Measurements from ENCODE around the gene RFFL. TPM values are rescaled to one million over a fixed set of nuclear protein-coding genes. Genes with fewer than 3 reads are reported as not detected.

Gene RFFL
- total and polyA plus RNA-seq, 2 of the 4 experiments (the other 2 are of a cell fraction) = 11.6 to 19.2 TPM

GRCh38 chr17:35006961-35007360, 56.5 kb downstream of the RFFL start:
- TF ChIP-seq FOS (IDR thresholded peaks at IDR 0.05; ENCODE audit: low read depth, low read length) = no peak
- no peak for TF ChIP-seq RCOR1 (IDR thresholded peaks at IDR 0.05; ENCODE audit: insufficient replicate concordance, low read length)
- TF ChIP-seq RFX5 (IDR thresholded peaks at IDR 0.05; ENCODE audit: low read depth, low read length) = no peak
- no peak for TF ChIP-seq SMC3 (IDR thresholded peaks at IDR 0.05; ENCODE audit: low read depth, low read length)
- TF ChIP-seq, protein P1, sequence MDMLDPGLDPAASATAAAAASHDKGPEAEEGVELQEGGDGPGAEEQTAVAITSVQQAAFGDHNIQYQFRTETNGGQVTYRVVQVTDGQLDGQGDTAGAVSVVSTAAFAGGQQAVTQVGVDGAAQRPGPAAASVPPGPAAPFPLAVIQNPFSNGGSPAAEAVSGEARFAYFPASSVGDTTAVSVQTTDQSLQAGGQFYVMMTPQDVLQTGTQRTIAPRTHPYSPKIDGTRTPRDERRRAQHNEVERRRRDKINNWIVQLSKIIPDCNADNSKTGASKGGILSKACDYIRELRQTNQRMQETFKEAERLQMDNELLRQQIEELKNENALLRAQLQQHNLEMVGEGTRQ (IDR thresholded peaks at IDR 0.05; ENCODE audit: low read depth, low read length) = no peak
- TF ChIP-seq MAFK (IDR thresholded peaks at IDR 0.05; ENCODE audit: low read depth, low read length) = no peak
- no peak for TF ChIP-seq RAD21 (IDR thresholded peaks at IDR 0.05; ENCODE audit: low read length)
- TF ChIP-seq, protein P2, sequence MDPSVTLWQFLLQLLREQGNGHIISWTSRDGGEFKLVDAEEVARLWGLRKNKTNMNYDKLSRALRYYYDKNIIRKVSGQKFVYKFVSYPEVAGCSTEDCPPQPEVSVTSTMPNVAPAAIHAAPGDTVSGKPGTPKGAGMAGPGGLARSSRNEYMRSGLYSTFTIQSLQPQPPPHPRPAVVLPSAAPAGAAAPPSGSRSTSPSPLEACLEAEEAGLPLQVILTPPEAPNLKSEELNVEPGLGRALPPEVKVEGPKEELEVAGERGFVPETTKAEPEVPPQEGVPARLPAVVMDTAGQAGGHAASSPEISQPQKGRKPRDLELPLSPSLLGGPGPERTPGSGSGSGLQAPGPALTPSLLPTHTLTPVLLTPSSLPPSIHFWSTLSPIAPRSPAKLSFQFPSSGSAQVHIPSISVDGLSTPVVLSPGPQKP (IDR thresholded peaks at IDR 0.05; ENCODE audit: borderline replicate concordance, low read depth, low read length) = no peak
- no peak for TF ChIP-seq MXI1 (IDR thresholded peaks at IDR 0.05; ENCODE audit: borderline replicate concordance, low read depth, low read length)
- TF ChIP-seq NFE2L2 (IDR thresholded peaks at IDR 0.05; ENCODE audit: low read depth, low read length) = no peak
- TF ChIP-seq CEBPB (IDR thresholded peaks at IDR 0.05; ENCODE audit: low read depth, low read length) = no peak
- TF ChIP-seq POLR2A (IDR thresholded peaks at IDR 0.05; ENCODE audit: low read depth, low read length) = no peak
- TF ChIP-seq CHD1 (IDR thresholded peaks at IDR 0.05; ENCODE audit: low read depth, low read length) = no peak
- no peak for TF ChIP-seq BHLHE40 (IDR thresholded peaks at IDR 0.05; ENCODE audit: low read depth, low read length)
- TF ChIP-seq MAZ (IDR thresholded peaks at IDR 0.05; ENCODE audit: borderline replicate concordance, low read depth, low read length) = no peak
- TF ChIP-seq, protein P3, sequence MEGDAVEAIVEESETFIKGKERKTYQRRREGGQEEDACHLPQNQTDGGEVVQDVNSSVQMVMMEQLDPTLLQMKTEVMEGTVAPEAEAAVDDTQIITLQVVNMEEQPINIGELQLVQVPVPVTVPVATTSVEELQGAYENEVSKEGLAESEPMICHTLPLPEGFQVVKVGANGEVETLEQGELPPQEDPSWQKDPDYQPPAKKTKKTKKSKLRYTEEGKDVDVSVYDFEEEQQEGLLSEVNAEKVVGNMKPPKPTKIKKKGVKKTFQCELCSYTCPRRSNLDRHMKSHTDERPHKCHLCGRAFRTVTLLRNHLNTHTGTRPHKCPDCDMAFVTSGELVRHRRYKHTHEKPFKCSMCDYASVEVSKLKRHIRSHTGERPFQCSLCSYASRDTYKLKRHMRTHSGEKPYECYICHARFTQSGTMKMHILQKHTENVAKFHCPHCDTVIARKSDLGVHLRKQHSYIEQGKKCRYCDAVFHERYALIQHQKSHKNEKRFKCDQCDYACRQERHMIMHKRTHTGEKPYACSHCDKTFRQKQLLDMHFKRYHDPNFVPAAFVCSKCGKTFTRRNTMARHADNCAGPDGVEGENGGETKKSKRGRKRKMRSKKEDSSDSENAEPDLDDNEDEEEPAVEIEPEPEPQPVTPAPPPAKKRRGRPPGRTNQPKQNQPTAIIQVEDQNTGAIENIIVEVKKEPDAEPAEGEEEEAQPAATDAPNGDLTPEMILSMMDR (conservative IDR thresholded peaks at IDR 0.05; ENCODE audit: low read depth, low read length) = no peak
- no CpG with 5 or more reads among the region's 1 CpG for WGBS, 2 experiments (ENCODE audit: extremely low coverage in 2 of 2, insufficient read length in 1 of 2)
- Histone ChIP-seq H3K4me1 (ENCODE audit: control insufficient read depth, insufficient read depth, low read length) (peaks cover 4% of the 10 kb centered on the region), H3K9ac (ENCODE audit: low read depth, low read length) (no peak overlapping the region), H3K9me1 (ENCODE audit: insufficient read depth, low read length) (peaks cover 14% of the 10 kb centered on the region), H2AK9ac (replicated peaks; ENCODE audit: low read depth, low read length, poor library complexity) (no peak overlapping the region), H3K18ac (ENCODE audit: low read depth, low read length) (no peak overlapping the region), H3K4me2 (ENCODE audit: low read depth, low read length) (no peak overlapping the region), H2BK120ac (ENCODE audit: low read depth, low read length) (no peak overlapping the region), H4K5ac (ENCODE audit: low read depth, low read length) (no peak overlapping the region), H3K27ac (ENCODE audit: insufficient read depth, low read length) (no peak overlapping the region), H2BK15ac (ENCODE audit: low read depth, low read length) (no peak overlapping the region), H2AK5ac (ENCODE audit: low read depth, low read length) (no peak overlapping the region), H2AFZ (replicated peaks; ENCODE audit: low read length, poor library complexity) (no peak overlapping the region), H3K56ac (ENCODE audit: extremely low read depth, insufficient read depth, low read length) (no peak overlapping the region), H3K4me3 (ENCODE audit: insufficient read depth, low read depth, low read length) (no peak overlapping the region), H4K91ac (ENCODE audit: insufficient read depth, low read depth, low read length) (no peak overlapping the region), H2BK20ac (ENCODE audit: low read depth, low read length) (no peak overlapping the region), H3K23ac (ENCODE audit: low read depth, low read length) (no peak overlapping the region), H3K14ac (replicated peaks; ENCODE audit: low read depth, low read length) (no peak overlapping the region), H2BK5ac (ENCODE audit: low read depth, low read length, poor library complexity, severe bottlenecking) (no peak overlapping the region), H4K8ac (ENCODE audit: low read depth in 2 of 2, low read length in 2 of 2) (no peak overlapping the region), H3K27me3 (ENCODE audit: control insufficient read depth, insufficient read depth, low read length) (no peaks in the 10 kb centered on the region), H3K79me1 (ENCODE audit: low read depth in 1 of 2, low read length in 2 of 2) (peaks cover 0 to 22% of the 10 kb centered on the region in 2 experiments; a peak in 2 of 4 replicates), H4K20me1 (ENCODE audit: insufficient read depth, low read length) (no peaks in the 10 kb centered on the region), H3K4ac (ENCODE audit: low read depth, low read length) (no peak overlapping the region), H3K36me3 (ENCODE audit: control insufficient read depth, insufficient read depth, low read length) (peaks cover 34% of the 10 kb centered on the region), H3K9me3 (ENCODE audit: control insufficient read depth, insufficient read depth, low read length) (no peaks in the 10 kb centered on the region)
- in situ Hi-C loops (cut with MboI; ENCODE audit: low sequenced_read_pairs) (no loop called here), dilution Hi-C loops (cut with HindIII; ENCODE audit: low sequenced_read_pairs, unreplicated experiment) (no loop called here), intact Hi-C loops (cut with micrococcal nuclease) (no loop called here)
- no peak for ATAC-seq (ENCODE audit: low read depth)
- no peak for DNase-seq
- CTCF ChIA-PET = no interaction called here
- no TSS peak for BruUV-seq (replicated peaks)
- POLR2A ChIA-PET (ENCODE audit: unreplicated experiment) = no interaction called here
